ENCODE data around the gene PALS2.

Gene PALS2

DNA sequence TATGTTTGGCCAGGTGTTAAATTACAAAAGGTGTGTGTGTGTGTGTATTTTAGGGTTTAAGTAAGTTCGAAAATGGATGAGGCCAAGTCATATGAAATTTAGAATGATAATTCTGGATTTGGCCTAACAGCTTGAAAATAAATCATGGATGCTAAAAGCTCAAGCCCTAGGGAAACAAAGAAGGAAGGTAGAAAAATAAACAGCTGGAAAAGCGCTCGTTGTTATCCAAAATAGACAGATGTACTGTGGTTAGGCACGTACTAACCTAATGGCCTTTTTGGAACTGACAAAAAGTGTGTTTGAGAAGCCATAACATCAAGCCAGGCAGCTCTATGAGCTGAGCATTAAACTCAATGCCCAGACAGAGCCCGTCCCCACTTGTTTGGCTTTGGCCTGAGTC, 17.5 kb upstream of the PALS2 start:
- no peaks in the 10 kb centered on the region for H3K79me2 ChIP-seq (ENCODE audit: insufficient read depth, low read length)
- no peak for ATAC-seq (ENCODE audit: insufficient read depth, low read depth)
- no peaks in the 10 kb centered on the region for H3K36me3 ChIP-seq (ENCODE audit: insufficient read depth, low read length)
- TF ChIP-seq EZH2 (IDR thresholded peaks at IDR 0.05; ENCODE audit: borderline replicate concordance, low read depth, low read length, severe bottlenecking), result no peak
- TF ChIP-seq, protein P1, sequence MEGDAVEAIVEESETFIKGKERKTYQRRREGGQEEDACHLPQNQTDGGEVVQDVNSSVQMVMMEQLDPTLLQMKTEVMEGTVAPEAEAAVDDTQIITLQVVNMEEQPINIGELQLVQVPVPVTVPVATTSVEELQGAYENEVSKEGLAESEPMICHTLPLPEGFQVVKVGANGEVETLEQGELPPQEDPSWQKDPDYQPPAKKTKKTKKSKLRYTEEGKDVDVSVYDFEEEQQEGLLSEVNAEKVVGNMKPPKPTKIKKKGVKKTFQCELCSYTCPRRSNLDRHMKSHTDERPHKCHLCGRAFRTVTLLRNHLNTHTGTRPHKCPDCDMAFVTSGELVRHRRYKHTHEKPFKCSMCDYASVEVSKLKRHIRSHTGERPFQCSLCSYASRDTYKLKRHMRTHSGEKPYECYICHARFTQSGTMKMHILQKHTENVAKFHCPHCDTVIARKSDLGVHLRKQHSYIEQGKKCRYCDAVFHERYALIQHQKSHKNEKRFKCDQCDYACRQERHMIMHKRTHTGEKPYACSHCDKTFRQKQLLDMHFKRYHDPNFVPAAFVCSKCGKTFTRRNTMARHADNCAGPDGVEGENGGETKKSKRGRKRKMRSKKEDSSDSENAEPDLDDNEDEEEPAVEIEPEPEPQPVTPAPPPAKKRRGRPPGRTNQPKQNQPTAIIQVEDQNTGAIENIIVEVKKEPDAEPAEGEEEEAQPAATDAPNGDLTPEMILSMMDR (IDR thresholded peaks at IDR 0.05; ENCODE audit: borderline replicate concordance, extremely low read depth, low read length, poor library complexity, severe bottlenecking), result no peak
- no peak overlapping the region for H3K27ac ChIP-seq (ENCODE audit: low read length)
- no peaks in the 10 kb centered on the region for H3K9me3 ChIP-seq (ENCODE audit: insufficient read depth, low read length, severe bottlenecking)
- H3K27me3 ChIP-seq (ENCODE audit: insufficient read depth, low read length, poor library complexity), result peaks cover 29% of the 10 kb centered on the region
- H3K4me2 ChIP-seq (ENCODE audit: insufficient read depth, low read length), result no peak overlapping the region
- no peak overlapping the region for H3K9ac ChIP-seq (ENCODE audit: low read depth, low read length)
- H2AFZ ChIP-seq (ENCODE audit: low read depth, low read length), result no peak overlapping the region
- no peak for DNase-seq
- H3K4me3 ChIP-seq (ENCODE audit: low read depth in 1 of 2, low read length in 2 of 2), result no peak overlapping the region
- no peaks in the 10 kb centered on the region for H4K20me1 ChIP-seq (ENCODE audit: insufficient read depth, low read length)
- no peaks in the 10 kb centered on the region for H3K4me1 ChIP-seq (ENCODE audit: insufficient read depth, low read length)

DNA sequence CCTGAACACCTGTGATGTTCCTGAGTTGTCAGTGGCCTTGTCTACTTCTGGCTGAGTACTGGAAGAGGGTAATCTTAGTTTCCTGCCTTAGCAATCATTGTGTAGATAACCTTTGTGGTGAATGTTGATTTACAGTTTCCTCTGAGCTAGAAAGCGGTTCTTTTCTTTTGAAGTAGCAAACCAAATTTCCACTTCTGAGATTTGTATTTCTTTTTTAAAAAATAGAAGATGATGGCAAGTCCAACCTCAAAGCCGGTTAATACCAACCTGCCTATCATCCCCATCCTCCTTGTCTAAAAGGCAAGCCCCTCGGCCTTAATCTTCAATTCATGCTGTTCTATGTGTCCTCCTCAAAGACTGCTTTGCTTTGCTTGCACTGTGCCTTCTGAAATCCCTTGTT, 12.5 kb upstream of the PALS2 start:
- Histone ChIP-seq H3K4me2 (ENCODE audit: insufficient read depth, low read length) (no peak overlapping the region), H3K9me3 (ENCODE audit: insufficient read depth, low read length, severe bottlenecking) (no peaks in the 10 kb centered on the region), H3K4me1 (ENCODE audit: insufficient read depth, low read length) (no peaks in the 10 kb centered on the region), H3K4me3 (ENCODE audit: low read depth in 1 of 2, low read length in 2 of 2) (no peak overlapping the region), H3K79me2 (ENCODE audit: insufficient read depth, low read length) (no peaks in the 10 kb centered on the region), H3K27ac (ENCODE audit: low read length) (no peak overlapping the region), H3K9ac (ENCODE audit: low read depth, low read length) (no peak overlapping the region), H3K36me3 (ENCODE audit: insufficient read depth, low read length) (no peaks in the 10 kb centered on the region), H4K20me1 (ENCODE audit: insufficient read depth, low read length) (no peaks in the 10 kb centered on the region), H3K27me3 (ENCODE audit: insufficient read depth, low read length, poor library complexity) (peaks cover 44% of the 10 kb centered on the region), H2AFZ (ENCODE audit: low read depth, low read length) (no peak overlapping the region)
- ATAC-seq (ENCODE audit: insufficient read depth, low read depth) (peak; percentile 90), DNase-seq (no peak)
- TF ChIP-seq, protein P1 (IDR thresholded peaks at IDR 0.05; ENCODE audit: borderline replicate concordance, extremely low read depth, low read length, poor library complexity, severe bottlenecking), result no peak
- TF ChIP-seq EZH2 (IDR thresholded peaks at IDR 0.05; ENCODE audit: borderline replicate concordance, low read depth, low read length, severe bottlenecking), result no peak

DNA sequence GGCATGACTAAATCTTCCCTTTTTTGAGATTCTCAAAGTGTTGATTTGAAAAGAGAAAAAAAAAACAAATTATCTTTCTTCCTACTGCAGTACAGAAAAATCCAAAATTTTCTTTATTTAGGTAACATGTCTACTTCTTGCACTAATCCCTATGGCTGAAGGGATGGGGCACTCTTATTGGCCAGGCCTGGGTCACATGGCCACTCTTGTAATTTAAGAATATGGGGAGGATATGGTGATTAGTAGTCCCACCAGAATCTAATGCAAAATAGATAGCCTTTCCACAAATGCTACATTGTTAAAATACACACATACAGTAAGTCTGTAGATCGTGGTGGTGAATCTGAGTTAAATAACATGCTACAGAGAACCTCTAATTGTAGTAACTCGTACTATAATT, 7.0 kb upstream of the PALS2 start:
- Histone ChIP-seq H3K36me3 (ENCODE audit: insufficient read depth, low read length) (no peaks in the 10 kb centered on the region), H3K4me3 (ENCODE audit: low read depth in 1 of 2, low read length in 2 of 2) (no peak overlapping the region), H3K4me1 (ENCODE audit: insufficient read depth, low read length) (no peaks in the 10 kb centered on the region), H3K79me2 (ENCODE audit: insufficient read depth, low read length) (no peaks in the 10 kb centered on the region), H3K27me3 (ENCODE audit: insufficient read depth, low read length, poor library complexity) (peaks cover 59% of the 10 kb centered on the region), H3K9me3 (ENCODE audit: insufficient read depth, low read length, severe bottlenecking) (no peaks in the 10 kb centered on the region), H3K27ac (ENCODE audit: low read length) (no peak overlapping the region), H4K20me1 (ENCODE audit: insufficient read depth, low read length) (no peaks in the 10 kb centered on the region), H3K4me2 (ENCODE audit: insufficient read depth, low read length) (no peak overlapping the region), H2AFZ (ENCODE audit: low read depth, low read length) (no peak overlapping the region), H3K9ac (ENCODE audit: low read depth, low read length) (no peak overlapping the region)
- TF ChIP-seq, protein P1 (IDR thresholded peaks at IDR 0.05; ENCODE audit: borderline replicate concordance, extremely low read depth, low read length, poor library complexity, severe bottlenecking), result no peak
- TF ChIP-seq EZH2 (IDR thresholded peaks at IDR 0.05; ENCODE audit: borderline replicate concordance, low read depth, low read length, severe bottlenecking), result no peak
- ATAC-seq (ENCODE audit: insufficient read depth, low read depth), result no peak
- no peak for DNase-seq

DNA sequence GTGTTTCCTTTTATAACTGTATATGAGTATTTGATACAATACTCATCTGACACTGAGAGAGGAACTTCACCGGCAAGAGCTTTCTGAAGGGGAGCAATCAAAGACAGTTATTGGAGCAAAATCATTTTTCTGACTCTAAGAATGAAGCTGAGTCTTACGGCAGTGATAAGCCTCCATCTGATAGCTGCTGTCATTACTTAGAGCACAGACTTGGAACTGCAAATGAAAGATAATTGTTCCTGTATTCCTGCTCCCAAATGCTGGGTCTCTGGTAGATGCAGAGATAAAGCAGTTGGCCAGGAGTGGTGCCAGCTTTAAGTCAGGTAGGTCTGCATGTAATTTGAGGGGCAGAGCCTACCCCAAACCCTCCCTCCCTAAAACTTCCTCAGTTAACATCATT, 2.3 kb upstream of the PALS2 start:
- no peak overlapping the region for H2AFZ ChIP-seq (ENCODE audit: low read depth, low read length)
- H4K20me1 ChIP-seq (ENCODE audit: insufficient read depth, low read length), result peaks cover 13% of the 10 kb centered on the region
- H3K27me3 ChIP-seq (ENCODE audit: insufficient read depth, low read length, poor library complexity), result peaks cover 60% of the 10 kb centered on the region
- no peaks in the 10 kb centered on the region for H3K9me3 ChIP-seq (ENCODE audit: insufficient read depth, low read length, severe bottlenecking)
- H3K4me1 ChIP-seq (ENCODE audit: insufficient read depth, low read length), result peaks cover 27% of the 10 kb centered on the region
- no peak overlapping the region for H3K27ac ChIP-seq (ENCODE audit: low read length)
- H3K4me2 ChIP-seq (ENCODE audit: insufficient read depth, low read length), result no peak overlapping the region
- peaks cover 16% of the 10 kb centered on the region for H3K79me2 ChIP-seq (ENCODE audit: insufficient read depth, low read length)
- TF ChIP-seq, protein P1 (IDR thresholded peaks at IDR 0.05; ENCODE audit: borderline replicate concordance, extremely low read depth, low read length, poor library complexity, severe bottlenecking), result no peak
- peak; percentile 25 for TF ChIP-seq EZH2 (IDR thresholded peaks at IDR 0.05; ENCODE audit: borderline replicate concordance, low read depth, low read length, severe bottlenecking)
- ATAC-seq (ENCODE audit: insufficient read depth, low read depth), result no peak
- no peak overlapping the region for H3K9ac ChIP-seq (ENCODE audit: low read depth, low read length)
- no peaks in the 10 kb centered on the region for H3K36me3 ChIP-seq (ENCODE audit: insufficient read depth, low read length)
- H3K4me3 ChIP-seq (ENCODE audit: low read depth in 1 of 2, low read length in 2 of 2), result no peak overlapping the region
- DNase-seq, result no peak

Measured in DND-41 (cell line).